Right renal cortex interstitium (tissue), 3 donors: ENCODE results near the gene ADIG. TPM values are rescaled to one million over a fixed set of nuclear protein-coding genes. Genes with fewer than 3 reads are reported as not detected.
"Not testable (repeated sequence)": the region's sequence is repeated elsewhere in the genome, so short reads cannot be mapped to it uniquely, and the experiment has no call there.

Experiments used
- DNase-seq, 3 donors: peaks; one replicate each; pipeline ENCODE4 v3.0.0-alpha.2; 2013; ENCODE audit warnings: low read depth in 3 of 3, low spot score in 2 of 3
- polyA plus RNA-seq, 3 donors: library from polyadenylated mRNA; unstranded; fragments of 120-200 nt; gene quantifications; one replicate each; pipeline ENCODE4 v1.2.1, GENCODE V29; 2013; ENCODE audit not compliant: insufficient read length in 3 of 3

ADIG gene
- polyA plus RNA-seq, 3 donors = not detected

- DNase-seq = no peak
Measured at GRCh38 chr20:38569747-38570525, 11.1 kb upstream of the ADIG start.

GRCh38 chr20:38573413-38573812 is 7.6 kb upstream of the ADIG start:
- no peak for DNase-seq

- DNase-seq = no peak
Measured at GRCh38 chr20:38579219-38579910, 1.6 kb upstream of the ADIG start.

GRCh38 chr20:38579921-38580320 is 1.1 kb upstream of the ADIG start:
- no peak for DNase-seq

GRCh38 chr20:38581830-38582358 is 897 bp downstream of the ADIG start:
- no peak for DNase-seq

GRCh38 chr20:38583306-38583705 is 2.3 kb downstream of the ADIG start:
- no peak for DNase-seq

- no peak for DNase-seq
Measured at GRCh38 chr20:38584099-38584763, 3.2 kb downstream of the ADIG start.

GRCh38 chr20:38585404-38586180 is 4.6 kb downstream of the ADIG start:
- DNase-seq = no peak

GRCh38 chr20:38586181-38586525 is 5.2 kb downstream of the ADIG start:
- no peak for DNase-seq

- DNase-seq = no peak
Measured at GRCh38 chr20:38588303-38588702, 7.3 kb downstream of the ADIG start.

GRCh38 chr20:38589351-38589750 is 8.4 kb downstream of the ADIG start:
- DNase-seq = no peak

- DNase-seq = no peak
Measured at GRCh38 chr20:38589967-38590675, 9.1 kb downstream of the ADIG start.

- no peak for DNase-seq
Measured at GRCh38 chr20:38590676-38591473, 9.9 kb downstream of the ADIG start.

GRCh38 chr20:38591474-38592410 is 10.7 kb downstream of the ADIG start:
- DNase-seq = no peak

GRCh38 chr20:38592411-38592790 is 11.4 kb downstream of the ADIG start:
- not testable (repeated sequence) for DNase-seq

GRCh38 chr20:38594281-38594680 is 13.3 kb downstream of the ADIG start:
- not testable (repeated sequence) for DNase-seq

- DNase-seq = not testable (repeated sequence)
Measured at GRCh38 chr20:38595886-38596285, 14.9 kb downstream of the ADIG start.

- no peak for DNase-seq
Measured at GRCh38 chr20:38599410-38599882, 18.4 kb downstream of the ADIG start.
